Upper lobe of right lung (tissue), 1 donor: ENCODE data around the gene SARNP. TPM values are rescaled to one million over a fixed set of nuclear protein-coding genes. Genes with fewer than 3 reads are reported as not detected.

Experiments
- ATAC-seq: fragments of 200-7000 bp; cut with Tn5 transposase; one replicate; pipeline ENCODE4 v1.9.1; 2020; ENCODE audit warnings: mild to moderate bottlenecking, moderate library complexity
- DNase-seq: peaks from one replicate; pipeline ENCODE4 v3.0.0-alpha.2; 2020
- H3K27ac ChIP-seq: fragments of 200-600 bp; one replicate; pipeline ENCODE4 v1.8.0; 2022
- H3K27me3 ChIP-seq: fragments of 200-600 bp; one replicate; pipeline ENCODE4 v1.8.0; 2022; ENCODE audit warnings: mild to moderate bottlenecking
- H3K36me3 ChIP-seq: fragments of 200-600 bp; one replicate; pipeline ENCODE4 v1.8.0; 2022
- H3K4me1 ChIP-seq: fragments of 200-600 bp; one replicate; pipeline ENCODE4 v1.8.0; 2022
- H3K4me3 ChIP-seq: fragments of 200-600 bp; one replicate; pipeline ENCODE4 v1.8.0; 2022; ENCODE audit warnings: mild to moderate bottlenecking
- H3K9me3 ChIP-seq: fragments of 200-600 bp; one replicate; pipeline ENCODE4 v1.8.0; 2022
- intact Hi-C: fragments of 100-400 bp; cut with DNase I; formaldehyde crosslinking; loops from one replicate; pipeline ENCODE4 v1.11.0; 2022
- total RNA-seq: library from RNA; stranded (reverse); fragmentation: NEBNext Ultra II Directional; extraction: Animal tissue kit (Norgen Biotek cat#: 25700); gene quantifications from one replicate; pipeline ENCODE4 v1.2.1, GENCODE V29; 2021
- TF ChIP-seq, protein P1 (sequence below): fragments of 200-600 bp; IDR thresholded peaks from one replicate; pipeline ENCODE4 v1.8.0; 2022; ENCODE audit warnings: antibody characterized with exemption
- donor health status: DM: no; HTN: yes; CAD: no; lungs with severe emphysema.

SARNP gene
- total RNA-seq, 1 donor from 2014 or later = 43.6 TPM

DNA sequence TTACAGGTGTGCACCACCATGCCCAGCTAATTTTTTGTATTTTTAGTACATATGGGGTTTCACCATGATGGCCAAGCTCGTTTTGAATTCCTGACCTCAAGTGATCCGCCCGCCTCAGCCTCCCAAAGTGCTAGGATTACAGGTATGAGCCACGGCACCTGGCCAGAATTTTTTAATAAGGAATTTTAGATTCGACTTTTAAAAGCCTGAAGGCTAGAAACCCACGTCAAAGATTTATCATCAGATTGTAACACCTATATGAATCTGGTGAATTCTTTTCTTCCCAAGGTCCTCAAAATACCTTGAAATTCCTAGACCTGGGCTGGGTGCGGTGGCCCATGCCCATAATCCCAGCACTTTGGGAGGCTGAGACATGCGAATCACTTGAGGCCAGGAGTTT is 43.9 kb upstream of the SARNP start:
- H3K4me1 ChIP-seq = no peaks in the 10 kb centered on the region
- no peaks in the 10 kb centered on the region for H3K27me3 ChIP-seq
- intact Hi-C loops = no loop called here
- TF ChIP-seq, protein P1, sequence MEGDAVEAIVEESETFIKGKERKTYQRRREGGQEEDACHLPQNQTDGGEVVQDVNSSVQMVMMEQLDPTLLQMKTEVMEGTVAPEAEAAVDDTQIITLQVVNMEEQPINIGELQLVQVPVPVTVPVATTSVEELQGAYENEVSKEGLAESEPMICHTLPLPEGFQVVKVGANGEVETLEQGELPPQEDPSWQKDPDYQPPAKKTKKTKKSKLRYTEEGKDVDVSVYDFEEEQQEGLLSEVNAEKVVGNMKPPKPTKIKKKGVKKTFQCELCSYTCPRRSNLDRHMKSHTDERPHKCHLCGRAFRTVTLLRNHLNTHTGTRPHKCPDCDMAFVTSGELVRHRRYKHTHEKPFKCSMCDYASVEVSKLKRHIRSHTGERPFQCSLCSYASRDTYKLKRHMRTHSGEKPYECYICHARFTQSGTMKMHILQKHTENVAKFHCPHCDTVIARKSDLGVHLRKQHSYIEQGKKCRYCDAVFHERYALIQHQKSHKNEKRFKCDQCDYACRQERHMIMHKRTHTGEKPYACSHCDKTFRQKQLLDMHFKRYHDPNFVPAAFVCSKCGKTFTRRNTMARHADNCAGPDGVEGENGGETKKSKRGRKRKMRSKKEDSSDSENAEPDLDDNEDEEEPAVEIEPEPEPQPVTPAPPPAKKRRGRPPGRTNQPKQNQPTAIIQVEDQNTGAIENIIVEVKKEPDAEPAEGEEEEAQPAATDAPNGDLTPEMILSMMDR = no peak
- no peak for ATAC-seq
- DNase-seq = no peak
- H3K4me3 ChIP-seq = no peak overlapping the region
- peaks cover 4% of the 10 kb centered on the region for H3K9me3 ChIP-seq
- H3K27ac ChIP-seq = no peak overlapping the region
- H3K36me3 ChIP-seq = no peaks in the 10 kb centered on the region

DNA sequence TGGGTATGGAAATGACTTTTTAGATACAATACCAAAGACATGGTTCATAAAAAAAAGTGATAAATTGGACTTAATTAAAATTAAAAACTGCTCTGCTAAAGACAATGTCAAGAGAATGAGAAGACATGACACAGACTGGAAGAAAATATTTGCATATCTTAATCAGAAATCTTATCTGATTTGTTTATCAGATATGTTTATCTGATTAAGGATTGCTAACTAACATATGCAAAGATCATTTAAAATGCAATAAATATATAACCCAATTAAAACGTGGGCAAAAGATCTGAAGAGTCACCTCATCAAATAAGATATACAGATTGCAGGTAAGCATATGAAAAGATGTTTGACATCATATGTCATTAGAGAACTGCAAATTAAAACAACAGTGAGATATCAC is 35.2 kb upstream of the SARNP start:
- H3K27me3 ChIP-seq = no peaks in the 10 kb centered on the region
- intact Hi-C loops = no loop called here

DNA sequence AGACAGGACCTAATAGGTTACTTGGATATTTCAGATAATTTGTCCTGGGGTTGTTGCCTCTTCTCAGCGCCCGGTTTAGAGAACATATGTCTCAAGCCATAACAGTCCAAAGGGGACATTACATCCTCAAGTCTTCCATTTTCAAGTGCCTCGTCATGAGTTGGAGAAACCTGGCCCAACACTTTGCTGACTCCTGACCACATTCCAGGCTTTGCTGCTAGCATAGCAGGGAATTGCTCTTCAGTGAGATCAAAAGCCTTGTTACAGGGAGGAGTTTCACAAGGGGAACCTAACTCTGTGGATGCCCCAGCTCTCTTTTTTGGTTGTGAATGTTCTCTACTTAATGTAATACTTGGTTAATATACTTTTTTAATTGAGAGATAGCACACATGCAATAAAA is 33.4 kb upstream of the SARNP start:
- intact Hi-C loops = no loop called here
- Histone ChIP-seq H3K27me3 (no peaks in the 10 kb centered on the region), H3K36me3 (no peaks in the 10 kb centered on the region), H3K9me3 (no peaks in the 10 kb centered on the region), H3K27ac (no peak overlapping the region), H3K4me3 (no peak overlapping the region), H3K4me1 (peaks cover 5% of the 10 kb centered on the region)
- ATAC-seq (no peak), DNase-seq (no peak)
- TF ChIP-seq, protein P1 = no peak

More for the DNA sequence above, 35.2 kb upstream of the SARNP start:
- no peaks in the 10 kb centered on the region for H3K9me3 ChIP-seq
- H3K36me3 ChIP-seq = no peaks in the 10 kb centered on the region
- no peak overlapping the region for H3K27ac ChIP-seq
- TF ChIP-seq, protein P1 = no peak
- H3K4me3 ChIP-seq = no peak overlapping the region
- no peak for DNase-seq
- peaks cover 5% of the 10 kb centered on the region for H3K4me1 ChIP-seq
- no peak for ATAC-seq

DNA sequence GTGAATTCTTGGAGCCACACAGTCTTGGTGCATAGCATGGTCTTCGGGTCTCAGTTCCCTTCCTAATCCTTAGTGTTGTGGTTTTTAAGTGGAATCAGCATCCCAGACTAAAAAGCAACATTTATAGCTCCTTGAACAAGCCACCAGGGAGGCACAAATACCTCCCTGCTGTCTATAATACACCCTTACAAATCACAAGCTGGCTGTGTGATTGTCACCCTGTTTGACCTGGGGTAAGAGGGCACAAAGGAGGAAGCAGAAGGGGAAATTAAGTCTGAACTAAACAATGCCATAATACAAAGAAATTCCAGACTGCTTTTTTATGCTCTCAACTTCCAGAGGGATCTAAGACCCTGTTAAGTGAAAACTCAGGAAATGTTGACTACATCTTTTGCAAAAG is 32.9 kb upstream of the SARNP start:
- no peaks in the 10 kb centered on the region for H3K36me3 ChIP-seq
- H3K9me3 ChIP-seq = no peaks in the 10 kb centered on the region
- TF ChIP-seq, protein P1 = no peak
- peaks cover 5% of the 10 kb centered on the region for H3K4me1 ChIP-seq
- intact Hi-C loops = no loop called here
- H3K27ac ChIP-seq = no peak overlapping the region
- no peak overlapping the region for H3K4me3 ChIP-seq
- no peak for DNase-seq
- H3K27me3 ChIP-seq = no peaks in the 10 kb centered on the region
- ATAC-seq = no peak

DNA sequence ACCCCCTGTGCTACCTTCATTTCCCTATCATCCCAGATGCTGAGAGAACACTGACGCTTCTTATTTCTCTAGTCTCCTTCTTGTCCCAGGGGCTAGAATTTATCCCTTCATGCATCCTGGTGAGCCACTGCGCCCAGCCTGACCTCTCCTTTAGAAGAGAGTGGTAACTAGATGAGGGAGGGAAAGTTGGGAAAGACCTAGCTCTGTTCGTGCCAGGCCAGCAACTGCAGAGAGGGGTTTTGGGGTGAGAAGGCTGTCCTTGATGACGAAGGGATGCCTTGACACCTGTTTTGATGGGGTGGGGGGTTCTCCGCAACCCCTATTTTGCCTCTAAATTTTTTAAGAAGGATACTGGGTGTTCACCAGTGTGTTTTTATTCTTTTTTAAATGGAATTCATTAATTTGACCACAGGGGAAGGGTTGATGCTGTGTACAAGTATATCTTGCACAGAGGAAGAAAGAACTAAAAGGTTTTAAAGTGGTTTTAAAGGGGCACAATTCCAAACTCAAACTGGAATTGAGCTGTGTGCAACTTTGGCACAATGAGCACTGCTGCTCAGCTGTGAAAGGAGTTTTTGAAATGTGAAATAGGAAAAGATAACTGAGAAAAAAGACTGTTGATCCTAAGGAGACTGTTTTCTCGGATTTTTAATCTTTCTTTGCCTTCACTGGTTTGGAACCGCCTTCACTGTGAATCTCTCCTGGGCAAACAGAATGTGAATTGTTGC is 32.3 kb upstream of the SARNP start:
- Histone ChIP-seq H3K27ac (no peak overlapping the region), H3K9me3 (no peaks in the 10 kb centered on the region), H3K4me3 (no peak overlapping the region), H3K27me3 (no peaks in the 10 kb centered on the region), H3K36me3 (no peaks in the 10 kb centered on the region), H3K4me1 (peaks cover 5% of the 10 kb centered on the region)
- DNase-seq (no peak), ATAC-seq (no peak)
- intact Hi-C loops = no loop called here
- TF ChIP-seq, protein P1 = no peak
